Gastroesophageal sphincter (tissue), 4 donors: ENCODE data around the gene MAML2. TPM values are rescaled to one million over a fixed set of nuclear protein-coding genes. Genes with fewer than 3 reads are reported as not detected.

ENCODE experiments used
- ATAC-seq: fragments of 150-250 bp; one replicate; pipeline ENCODE4 v1.9.1; 2016; ENCODE audit warnings: mild to moderate bottlenecking, moderate library complexity
- H3K27ac ChIP-seq, 4 donors: fragments of 200-600 bp; sonication (generic) in 3 of 4; 1 replicate in 3 of 4; 2 replicates in 1 of 4; pipeline ENCODE4 v1.5.1; 2016 to 2019
- H3K27me3 ChIP-seq: fragments of 200-600 bp; sonication (generic); one replicate; pipeline ENCODE4 v1.5.1; 2019
- H3K36me3 ChIP-seq, 2 donors: fragments of 200-600 bp; sonication (generic); one replicate each; pipeline ENCODE4 v1.5.1; 2019; ENCODE audit warnings: control low read depth in 1 of 2
- H3K4me1 ChIP-seq, 3 donors: fragments of 200-600 bp; sonication (generic); 1 replicate in 2 of 3; 2 replicates in 1 of 3; pipeline ENCODE4 v1.5.1; 2016 to 2019; ENCODE audit warnings: control low read depth in 2 of 3
- H3K4me3 ChIP-seq, 2 donors: fragments of 200-600 bp; sonication (generic); one replicate each; pipeline ENCODE4 v1.5.1; 2019; ENCODE audit warnings: mild to moderate bottlenecking in 1 of 2, moderate library complexity in 1 of 2
- H3K9me3 ChIP-seq, 3 donors: fragments of 200-600 bp; sonication (generic); one replicate each; pipeline ENCODE4 v1.5.1; 2017 to 2019; ENCODE audit warnings: control low read depth in 2 of 3
- EP300 ChIP-seq: sonication (generic); formaldehyde crosslinking; IDR thresholded peaks from one replicate; pipeline ENCODE4 v1.6.1; 2017; ENCODE audit warnings: antibody characterized with exemption, mild to moderate bottlenecking
- POLR2A ChIP-seq, 2 donors: fragments of 450-650 bp; IDR thresholded peaks; one replicate each; pipeline ENCODE4 v1.6.1; 2017; ENCODE audit warnings: antibody characterized with exemption in 2 of 2, mild to moderate bottlenecking in 2 of 2, moderate library complexity in 1 of 2
- POLR2AphosphoS5 ChIP-seq: sonication (generic); formaldehyde crosslinking; IDR thresholded peaks from one replicate; pipeline ENCODE4 v1.6.1; 2017; ENCODE audit warnings: antibody characterized with exemption
- WGBS, 2 donors: methylation state at CpG; one replicate each; pipeline ENCODE4 v1.1.5; 2018; ENCODE audit warnings: low coverage in 1 of 2; 5-methylcytosine and 5-hydroxymethylcytosine counted together
- total RNA-seq, 4 donors: library from RNA; depleted of rRNA; stranded (reverse); fragments of >200 nt; gene quantifications; one replicate each; pipeline ENCODE4 v1.1.0, GENCODE V29; 2016
- TF ChIP-seq, protein P1 (sequence below), 4 experiments: fragments of 200-600 bp in 2 of 4; fragments of 450-650 bp in 2 of 4; sonication (generic) in 1 of 4; IDR thresholded peaks; one replicate each; pipeline ENCODE4 v1.5.1; 2017 to 2019; ENCODE audit warnings: antibody characterized with exemption in 4 of 4, mild to moderate bottlenecking in 2 of 4, moderate library complexity in 2 of 4

MAML2 gene
- total RNA-seq, 4 donors from 2014 or later, result 15.8 to 31.8 (median 23.7) TPM

DNA sequence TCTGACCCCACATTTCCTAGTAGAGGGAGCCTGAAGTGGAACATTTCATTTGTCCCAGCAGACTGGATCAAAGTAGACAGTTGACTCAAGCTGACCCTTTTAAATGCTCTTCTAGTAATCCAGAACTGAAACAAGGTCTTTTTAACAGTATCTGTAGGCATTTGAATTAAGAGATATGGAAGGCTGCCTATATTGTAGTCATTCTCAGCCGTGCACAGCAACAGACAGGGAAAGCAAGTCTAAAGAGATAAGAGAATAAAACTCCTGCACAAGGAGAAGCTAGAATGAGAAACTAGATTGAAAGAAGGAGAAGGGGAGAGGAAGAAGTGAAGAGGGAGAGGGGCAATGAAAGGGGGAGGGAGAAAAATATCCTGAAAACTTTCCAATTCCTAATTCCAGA lies 238.5 kb downstream of the MAML2 start:
- 62 to 63% methylated on average over 1 of the region's 1 CpG for WGBS, 2 donors
- peaks cover 4 to 30% (median 5%) of the 10 kb centered on the region in 3 donors for H3K4me1 ChIP-seq

DNA sequence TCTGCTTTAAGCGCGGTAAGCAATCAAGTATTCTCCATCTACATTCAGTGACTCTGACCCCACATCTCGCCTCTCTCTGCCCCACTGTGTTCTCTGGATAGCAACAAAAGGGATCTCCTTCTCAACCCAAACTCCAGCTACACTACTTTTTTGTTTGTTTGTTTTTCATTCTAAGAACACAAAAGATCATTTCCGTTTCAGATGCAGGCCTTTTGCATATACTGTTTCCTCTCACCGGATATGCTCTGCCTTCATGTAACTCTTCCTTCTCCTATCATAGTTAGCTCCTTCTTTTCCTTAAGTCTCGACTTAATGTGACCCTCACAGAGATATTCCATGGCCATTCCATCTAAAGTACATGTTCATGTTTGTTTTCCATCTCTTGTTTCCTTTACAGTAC lies 239.3 kb downstream of the MAML2 start:
- Histone ChIP-seq H3K27ac (no peak overlapping the region), H3K4me1 (peaks cover 5 to 37% (median 7%) of the 10 kb centered on the region in 3 donors), H3K9me3 (no peaks in the 10 kb centered on the region), H3K36me3 (no peaks in the 10 kb centered on the region), H3K4me3 (no peak overlapping the region), H3K27me3 (no peaks in the 10 kb centered on the region)
- ATAC-seq, result no peak
- WGBS, 2 donors, result 86 to 88% methylated on average over 3 to 6 of the region's 6 CpGs
- TF ChIP-seq, protein P1, sequence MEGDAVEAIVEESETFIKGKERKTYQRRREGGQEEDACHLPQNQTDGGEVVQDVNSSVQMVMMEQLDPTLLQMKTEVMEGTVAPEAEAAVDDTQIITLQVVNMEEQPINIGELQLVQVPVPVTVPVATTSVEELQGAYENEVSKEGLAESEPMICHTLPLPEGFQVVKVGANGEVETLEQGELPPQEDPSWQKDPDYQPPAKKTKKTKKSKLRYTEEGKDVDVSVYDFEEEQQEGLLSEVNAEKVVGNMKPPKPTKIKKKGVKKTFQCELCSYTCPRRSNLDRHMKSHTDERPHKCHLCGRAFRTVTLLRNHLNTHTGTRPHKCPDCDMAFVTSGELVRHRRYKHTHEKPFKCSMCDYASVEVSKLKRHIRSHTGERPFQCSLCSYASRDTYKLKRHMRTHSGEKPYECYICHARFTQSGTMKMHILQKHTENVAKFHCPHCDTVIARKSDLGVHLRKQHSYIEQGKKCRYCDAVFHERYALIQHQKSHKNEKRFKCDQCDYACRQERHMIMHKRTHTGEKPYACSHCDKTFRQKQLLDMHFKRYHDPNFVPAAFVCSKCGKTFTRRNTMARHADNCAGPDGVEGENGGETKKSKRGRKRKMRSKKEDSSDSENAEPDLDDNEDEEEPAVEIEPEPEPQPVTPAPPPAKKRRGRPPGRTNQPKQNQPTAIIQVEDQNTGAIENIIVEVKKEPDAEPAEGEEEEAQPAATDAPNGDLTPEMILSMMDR (IDR thresholded peaks at IDR 0.05), result no peak

More for the DNA sequence above, 238.5 kb downstream of the MAML2 start:
- Histone ChIP-seq H3K27ac (no peak overlapping the region), H3K4me3 (no peak overlapping the region), H3K36me3 (no peaks in the 10 kb centered on the region), H3K9me3 (no peaks in the 10 kb centered on the region), H3K27me3 (no peaks in the 10 kb centered on the region)
- no peak for ATAC-seq
- TF ChIP-seq POLR2A (IDR thresholded peaks at IDR 0.05) (no peak), POLR2AphosphoS5 (no peak), EP300 (no peak)
- TF ChIP-seq, protein P1 (IDR thresholded peaks at IDR 0.05), result no peak

DNA sequence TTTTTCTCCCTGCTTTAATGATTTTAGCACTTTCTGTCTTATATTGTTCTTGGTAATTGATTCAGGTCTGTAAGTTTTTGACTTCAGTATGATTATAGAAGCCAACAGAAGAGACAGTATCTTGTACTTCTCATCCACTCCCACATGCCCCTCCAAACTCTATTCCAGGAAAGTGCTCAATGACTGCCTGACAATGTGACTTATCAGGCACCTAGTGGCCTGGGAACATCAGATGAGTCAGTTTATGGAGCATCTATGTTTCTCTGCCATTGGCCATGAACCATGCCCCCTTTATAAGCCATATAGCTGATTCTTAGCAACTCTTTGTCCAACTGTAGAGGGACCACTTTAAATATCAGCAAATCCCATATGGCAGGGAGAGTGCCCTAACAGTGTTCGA lies 239.9 kb downstream of the MAML2 start:
- H3K27ac ChIP-seq, result no peak overlapping the region
- WGBS, 2 donors, result 100% methylated on average over 1 of the region's 1 CpG
- no peaks in the 10 kb centered on the region for H3K9me3 ChIP-seq
- no peak for ATAC-seq
- TF ChIP-seq EP300 (no peak), POLR2AphosphoS5 (no peak), POLR2A (IDR thresholded peaks at IDR 0.05) (no peak)
- TF ChIP-seq, protein P1 (IDR thresholded peaks at IDR 0.05), result no peak
- no peak overlapping the region for H3K4me3 ChIP-seq
- no peaks in the 10 kb centered on the region for H3K27me3 ChIP-seq
- no peaks in the 10 kb centered on the region for H3K36me3 ChIP-seq
- H3K4me1 ChIP-seq, result peaks cover 7 to 44% (median 12%) of the 10 kb centered on the region in 3 donors

DNA sequence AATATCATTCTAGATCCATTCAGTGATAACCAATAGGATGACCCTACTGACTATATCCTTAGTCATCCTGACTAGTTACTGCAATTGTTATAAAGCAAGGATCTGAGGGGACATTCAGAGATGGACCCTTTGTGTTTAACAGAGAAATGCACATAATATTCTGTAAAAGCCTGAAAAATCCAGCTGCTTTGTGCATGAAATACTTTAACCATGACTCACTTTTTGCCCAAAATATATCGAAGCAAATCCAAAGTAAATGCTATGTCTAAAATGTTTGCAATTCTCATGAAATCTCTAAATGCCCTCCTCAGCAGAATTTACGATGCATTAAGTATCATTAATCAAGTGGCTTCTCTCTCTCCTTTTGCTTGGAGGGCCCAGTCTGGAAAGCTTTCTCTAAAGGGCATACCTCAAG lies 240.3 kb downstream of the MAML2 start:
- ATAC-seq, result no peak
- TF ChIP-seq EP300, result no peak
- TF ChIP-seq, protein P1 (IDR thresholded peaks at IDR 0.05), result no peak
- TF ChIP-seq POLR2A (IDR thresholded peaks at IDR 0.05), result no peak
- no peak for TF ChIP-seq POLR2AphosphoS5
- H3K27ac ChIP-seq, result no peak overlapping the region
- H3K4me3 ChIP-seq, result no peak overlapping the region
- 10 to 33% methylated on average over 2 of the region's 2 CpGs for WGBS, 2 donors
- H3K9me3 ChIP-seq, result no peaks in the 10 kb centered on the region
- no peaks in the 10 kb centered on the region for H3K27me3 ChIP-seq
- peaks cover 7 to 48% (median 16%) of the 10 kb centered on the region in 3 donors for H3K4me1 ChIP-seq
- no peaks in the 10 kb centered on the region for H3K36me3 ChIP-seq

DNA sequence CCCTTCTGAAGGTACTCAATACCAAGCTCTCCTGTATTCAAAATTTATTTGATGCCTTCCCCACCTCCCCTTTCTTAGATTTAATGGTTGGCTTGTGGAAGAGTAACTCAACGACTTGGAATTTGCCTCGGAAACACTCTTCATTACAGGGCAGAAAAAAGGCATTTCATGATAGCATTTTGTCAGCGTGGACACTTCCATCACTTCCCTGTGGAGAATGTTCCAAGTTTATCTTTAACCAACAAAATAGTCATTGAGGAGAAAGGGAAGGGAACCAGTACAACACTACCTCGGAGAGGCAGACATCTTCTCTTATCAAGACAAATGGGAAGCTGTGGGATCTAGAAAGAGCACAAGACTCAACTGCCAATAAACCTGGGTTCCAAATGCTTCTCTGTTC lies 241.8 kb downstream of the MAML2 start:
- Histone ChIP-seq H3K36me3 (no peaks in the 10 kb centered on the region), H3K4me1 (peaks cover 7 to 50% (median 17%) of the 10 kb centered on the region in 3 donors), H3K27me3 (no peaks in the 10 kb centered on the region), H3K9me3 (no peaks in the 10 kb centered on the region), H3K27ac (no peak overlapping the region), H3K4me3 (no peak overlapping the region)
- no peak for TF ChIP-seq POLR2A (IDR thresholded peaks at IDR 0.05)
- TF ChIP-seq, protein P1 (IDR thresholded peaks at IDR 0.05), result no peak
- TF ChIP-seq EP300, result no peak
- no peak for TF ChIP-seq POLR2AphosphoS5
- ATAC-seq, result no peak
- 52 to 82% methylated on average over 4 of the region's 4 CpGs for WGBS, 2 donors
